Stimulated activated CD4-positive, alpha-beta T cell treated with anti-CD3 and anti-CD28 coated beads, Interleukin-12 subunit alpha, Interleukin-12 subunit beta, amount 100 ng/mL, for 24 hours (primary cell): ENCODE results near the gene TXNDC5.

Source experiments
- DNase-seq, 2 experiments: peaks; one replicate each; pipeline ENCODE4 v3.0.0-alpha.2; 2020; ENCODE audit warnings: low read depth in 2 of 2

TXNDC5 gene

GRCh38 chr6:7859591-7859990, 51.0 kb downstream of the TXNDC5 start:
- no peak for DNase-seq

DNA sequence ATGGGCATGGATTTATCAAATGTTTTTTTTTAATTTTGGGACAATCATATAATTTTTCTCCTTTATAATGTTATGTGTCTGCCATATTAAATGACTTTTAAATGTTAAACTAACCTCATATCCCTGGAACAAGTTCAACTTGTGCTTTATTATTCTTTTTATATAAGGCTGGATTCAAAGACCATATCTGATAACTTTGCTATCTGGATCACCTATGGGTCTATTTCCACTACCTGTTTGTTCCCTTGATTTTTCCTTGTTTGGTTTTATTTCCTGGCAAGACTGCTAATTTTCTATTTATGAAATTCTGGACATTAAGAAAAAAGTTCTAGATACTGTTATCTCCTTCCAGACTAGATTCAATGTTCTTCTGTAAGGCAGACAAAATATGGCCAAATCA, 58.8 kb downstream of the TXNDC5 start:
- no peak for DNase-seq

- no peak for DNase-seq
These were observed 62.4 kb downstream of the TXNDC5 start for GRCh38 chr6:7848229-7848628.

GRCh38 chr6:7846966-7847818, 63.4 kb downstream of the TXNDC5 start:
- DNase-seq: no peak

DNA sequence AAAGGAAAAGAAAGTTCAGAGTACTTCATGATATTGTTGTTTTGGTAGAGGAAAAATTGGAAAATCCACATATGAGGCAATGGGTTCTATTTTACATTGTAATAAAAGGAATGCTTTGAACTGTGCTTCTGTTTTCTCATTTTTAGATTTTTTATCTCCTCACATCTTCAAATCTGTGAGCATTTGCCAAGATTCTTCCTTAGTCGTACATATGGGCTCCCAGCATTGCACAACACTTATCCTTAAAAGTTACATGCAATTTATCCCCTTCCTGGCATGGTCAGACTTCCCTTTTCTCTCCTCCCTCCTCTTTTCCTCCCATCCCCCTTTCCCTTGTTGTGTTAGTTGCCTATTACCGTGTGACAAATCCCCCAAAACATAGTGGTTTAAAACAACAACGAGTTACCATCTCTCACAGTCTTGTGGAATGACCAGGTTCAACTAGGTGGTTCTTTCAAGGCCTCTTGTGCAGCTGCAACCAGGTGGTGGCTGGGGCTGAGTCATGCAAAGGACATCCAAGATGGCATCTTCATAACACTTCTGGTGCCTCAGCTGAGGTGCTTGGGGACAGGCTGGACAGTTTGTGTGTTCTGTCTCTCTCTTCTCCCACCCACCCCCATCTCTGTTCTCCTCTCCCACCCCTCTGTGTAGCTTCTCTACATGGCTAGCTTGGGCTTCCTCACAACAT, 68.7 kb downstream of the TXNDC5 start:
- no peak for DNase-seq

GRCh38 chr6:7836371-7837026, 74.1 kb downstream of the TXNDC5 start:
- no peak for DNase-seq

DNA sequence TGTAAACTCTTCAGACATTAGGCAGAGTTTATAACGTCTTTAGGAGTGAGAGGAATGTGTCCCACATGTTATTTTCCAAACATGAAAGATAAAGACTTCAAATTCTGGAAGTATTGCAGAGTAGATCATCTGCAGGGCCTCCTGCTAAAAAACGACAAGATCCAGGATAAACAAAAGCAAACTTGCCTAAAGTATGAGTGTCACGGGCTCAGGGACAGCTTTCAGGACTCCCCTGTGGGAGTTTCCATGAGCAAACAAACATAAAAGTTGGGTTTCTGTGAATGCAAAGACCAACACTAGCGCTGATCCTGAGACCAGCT, 76.9 kb downstream of the TXNDC5 start:
- no peak for DNase-seq

DNA sequence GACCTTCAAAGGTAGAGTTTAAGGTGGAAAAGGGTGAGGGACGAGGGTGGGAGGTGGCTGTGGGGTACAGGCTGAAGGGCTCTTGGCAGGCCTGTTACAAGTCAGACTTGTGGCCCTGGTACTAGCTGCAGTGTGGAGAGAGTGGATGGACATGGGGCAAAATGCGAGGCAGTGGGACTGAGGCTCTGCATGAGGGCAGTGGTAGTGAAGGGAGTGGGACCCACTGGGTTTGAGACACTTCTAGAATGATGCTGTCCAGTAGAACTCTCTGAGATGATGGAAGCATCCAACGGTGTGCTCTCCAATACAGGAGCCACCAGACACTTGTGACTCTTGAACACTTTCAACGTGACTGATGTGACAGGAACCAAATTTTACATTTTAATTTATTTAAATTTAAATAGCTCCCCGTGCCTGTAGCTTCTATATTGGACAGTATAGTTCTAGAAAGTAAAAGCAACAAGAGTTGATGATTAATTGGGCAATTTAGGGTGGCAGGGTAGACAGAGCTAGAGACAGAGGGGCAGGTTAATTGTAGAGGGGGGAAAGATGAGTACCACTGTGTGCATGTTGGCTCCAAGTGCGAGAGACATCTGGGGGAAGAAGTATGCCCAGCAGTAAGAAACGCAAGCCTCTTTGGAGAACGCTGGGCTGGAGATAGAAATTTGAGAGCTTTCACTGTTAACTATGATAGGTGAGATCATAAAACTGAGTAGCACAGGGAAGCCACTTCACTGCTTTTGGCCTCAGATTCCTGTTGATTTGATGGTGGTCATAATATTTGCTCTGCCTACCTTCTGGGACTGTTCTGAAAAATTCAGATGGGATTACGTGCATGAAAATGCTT, 77.5 kb downstream of the TXNDC5 start:
- DNase-seq: no peak
